H1 (cell line): ENCODE results near the gene TMEM156. TPM values are rescaled to one million over a fixed set of nuclear protein-coding genes. Genes with fewer than 3 reads are reported as not detected.

Experiments
- CTCF ChIA-PET: fragments of 300-600 bp; sonication (Branson Sonifier 250); formaldehyde crosslinking; loops from one replicate; lab custom pipeline; 2021; ENCODE audit not compliant: partially characterized antibody; lab: Charles Lee
- POLR2A ChIA-PET: fragments of 300-600 bp; sonication (Branson Sonifier 250); formaldehyde crosslinking; loops from one replicate; lab custom pipeline; 2021; ENCODE audit warnings: inconsistent platforms; ENCODE audit not compliant: partially characterized antibody; lab: Charles Lee
- DNase-seq, 2 experiments: peaks; one replicate each; pipeline versions ENCODE4 v3.0.0 to v3.0.0-alpha.2; 2010 to 2022; ENCODE audit warnings: low spot score in 2 of 2, low read depth in 1 of 2, mixed read lengths in 1 of 2
- FAIRE-seq: peaks from 2 replicates; lab custom pipeline; 2011; peaks lifted over from hg19 to GRCh38; lab: Jason Lieb, UNC
- H2AFZ ChIP-seq: 2 replicates; pipeline ENCODE4 v1.8.1; 2012; ENCODE audit warnings: low read length, inconsistent platforms
- H2AK5ac ChIP-seq: 2 replicates; pipeline ENCODE4 v1.6.1; 2013; ENCODE audit warnings: low read depth, low read length
- H2BK120ac ChIP-seq: replicated peaks from 2 replicates; pipeline ENCODE3; 2013; ENCODE audit warnings: low read depth, low read length, inconsistent platforms
- H2BK12ac ChIP-seq: 2 replicates; pipeline ENCODE4 v1.6.1; 2013; ENCODE audit warnings: low read depth, low read length
- H2BK15ac ChIP-seq: 2 replicates; pipeline ENCODE4 v1.6.1; 2013; ENCODE audit warnings: low read length
- H2BK20ac ChIP-seq: 2 replicates; pipeline ENCODE4 v1.6.1; 2013; ENCODE audit warnings: low read length
- H2BK5ac ChIP-seq: 2 replicates; pipeline ENCODE4 v1.6.1; 2013; ENCODE audit warnings: low read depth, low read length
- H3K14ac ChIP-seq: 2 replicates; pipeline ENCODE4 v1.6.1; 2013; ENCODE audit warnings: inconsistent platforms; ENCODE audit not compliant: insufficient read length
- H3K18ac ChIP-seq: 2 replicates; pipeline ENCODE4 v1.6.1; 2013; ENCODE audit warnings: low read length; ENCODE audit errors: extremely low read depth
- H3K23ac ChIP-seq: 2 replicates; pipeline ENCODE4 v1.6.1; 2013; ENCODE audit warnings: inconsistent platforms; ENCODE audit not compliant: insufficient read length
- H3K23me2 ChIP-seq: 2 replicates; pipeline ENCODE4 v1.6.1; 2013; ENCODE audit warnings: low read depth, low read length
- H3K27ac ChIP-seq: 2 replicates; pipeline ENCODE4 v1.6.1; 2011; ENCODE audit warnings: low read depth, low read length, inconsistent platforms
- H3K27me3 ChIP-seq, 4 experiments: replicated peaks in 1 of 4; 1 replicate in 1 of 4; 2 replicates in 3 of 4; pipeline versions ENCODE4 v1.6.1 to v1.8.1; 2011 to 2013; ENCODE audit warnings: low read length in 3 of 4, mild to moderate bottlenecking in 3 of 4, inconsistent platforms in 2 of 4, mixed read lengths in 2 of 4, moderate library complexity in 1 of 4; ENCODE audit not compliant: control insufficient read depth in 3 of 4, insufficient read depth in 3 of 4; ENCODE audit errors: extremely low read depth in 1 of 4
- H3K36me3 ChIP-seq, 4 experiments: 2 replicates each; pipeline versions ENCODE4 v1.6.1 to v1.8.1; 2011 to 2013; ENCODE audit warnings: mild to moderate bottlenecking in 4 of 4, low read length in 3 of 4, moderate library complexity in 2 of 4, control low read depth in 1 of 4, inconsistent platforms in 1 of 4; ENCODE audit not compliant: insufficient read depth in 4 of 4, control insufficient read depth in 2 of 4
- H3K4ac ChIP-seq: replicated peaks from 2 replicates; pipeline ENCODE3; 2013; ENCODE audit warnings: low read length, low read depth, mixed read lengths, inconsistent platforms; ENCODE audit not compliant: insufficient read length
- H3K4me1 ChIP-seq, 4 experiments: replicated peaks in 1 of 4; 1 replicate in 1 of 4; 2 replicates in 3 of 4; pipeline versions ENCODE4 v1.6.1 to v1.8.1; 2011 to 2013; ENCODE audit warnings: low read length in 3 of 4, inconsistent platforms in 2 of 4, mixed read lengths in 1 of 4; ENCODE audit not compliant: insufficient read depth in 4 of 4, control insufficient read depth in 3 of 4
- H3K4me2 ChIP-seq, 2 experiments: 2 replicates each; pipeline versions ENCODE4 v1.6.1 to v1.8.1; 2011 to 2013; ENCODE audit warnings: low read depth in 2 of 2, low read length in 2 of 2, control low read depth in 1 of 2, inconsistent platforms in 1 of 2, mild to moderate bottlenecking in 1 of 2; ENCODE audit not compliant: insufficient read depth in 1 of 2
- H3K4me3 ChIP-seq, 4 experiments: fragments of 200-600, 300-600 bp in 1 of 4; sonication (generic), shearing (Covaris generic), sonication (Bioruptor Twin) in 1 of 4; 2 replicates each; pipeline versions ENCODE4 v1.5.1 to v1.8.1; 2011 to 2016; ENCODE audit warnings: low read length in 4 of 4, low read depth in 3 of 4, control low read depth in 2 of 4, inconsistent platforms in 2 of 4, mild to moderate bottlenecking in 2 of 4, mixed read lengths in 1 of 4, moderate library complexity in 1 of 4; ENCODE audit not compliant: insufficient read depth in 2 of 4; ENCODE audit errors: extremely low read depth in 1 of 4
- H3K56ac ChIP-seq: replicated peaks from 2 replicates; pipeline ENCODE3; 2013; ENCODE audit warnings: low read depth, mild to moderate bottlenecking, mixed read lengths, low read length, inconsistent platforms; ENCODE audit not compliant: insufficient read length
- H3K79me1 ChIP-seq: 2 replicates; pipeline ENCODE4 v1.6.1; 2013; ENCODE audit warnings: low read depth, low read length, control low read depth
- H3K79me2 ChIP-seq, 2 experiments: 2 replicates each; pipeline versions ENCODE4 v1.6.1 to v1.8.1; 2012 to 2013; ENCODE audit warnings: low read length in 2 of 2, mild to moderate bottlenecking in 2 of 2, inconsistent platforms in 1 of 2; ENCODE audit not compliant: insufficient read depth in 2 of 2, control insufficient read depth in 1 of 2
- H3K9ac ChIP-seq, 4 experiments: replicated peaks in 1 of 4; 1 replicate in 1 of 4; 2 replicates in 3 of 4; pipeline versions ENCODE4 v1.6.1 to v1.8.1; 2011 to 2013; ENCODE audit warnings: low read depth in 3 of 4, low read length in 3 of 4, control low read depth in 2 of 4, mild to moderate bottlenecking in 2 of 4, moderate library complexity in 2 of 4, inconsistent platforms in 1 of 4; ENCODE audit errors: extremely low read depth in 1 of 4
- H3K9me3 ChIP-seq, 2 experiments: 2 replicates each; pipeline versions ENCODE4 v1.6.1 to v1.8.1; 2012 to 2013; ENCODE audit warnings: mild to moderate bottlenecking in 2 of 2, moderate library complexity in 2 of 2, control low read depth in 1 of 2, inconsistent platforms in 1 of 2, low read depth in 1 of 2, low read length in 1 of 2, mixed read lengths in 1 of 2; ENCODE audit not compliant: insufficient read depth in 2 of 2
- H4K20me1 ChIP-seq, 2 experiments: replicated peaks in 1 of 2; 2 replicates each; pipeline versions ENCODE3 to v1.8.1; 2011 to 2013; ENCODE audit warnings: inconsistent platforms in 2 of 2, low read length in 2 of 2, mild to moderate bottlenecking in 1 of 2; ENCODE audit not compliant: insufficient read depth in 2 of 2, control insufficient read depth in 1 of 2
- H4K5ac ChIP-seq: 2 replicates; pipeline ENCODE4 v1.6.1; 2013; ENCODE audit warnings: low read length, low read depth, mixed read lengths, inconsistent platforms; ENCODE audit not compliant: insufficient read length
- H4K8ac ChIP-seq: 2 replicates; pipeline ENCODE4 v1.8.0; 2013; ENCODE audit warnings: mild to moderate bottlenecking, moderate library complexity, low read length, inconsistent platforms; ENCODE audit not compliant: insufficient read depth; ENCODE audit errors: extremely low read depth
- H4K91ac ChIP-seq: replicated peaks from 2 replicates; pipeline ENCODE3; 2013; ENCODE audit warnings: low read length, mixed read lengths, inconsistent platforms; ENCODE audit not compliant: insufficient read length
- ASH2L ChIP-seq: fragments of 200-600, 300-600 bp; sonication (generic); IDR thresholded peaks from one replicate; pipeline ENCODE4 v1.7.1; 2017; ENCODE audit warnings: low read length
- CBX5 ChIP-seq: fragments of 300-800, 300-1000 bp; sonication (generic); IDR thresholded peaks from 2 replicates; pipeline ENCODE4 v1.7.1; 2016; ENCODE audit warnings: antibody characterized with exemption, low read length, low read depth
- CBX8 ChIP-seq: fragments of 300-800, 300-1000 bp; sonication (generic); IDR thresholded peaks from 2 replicates; pipeline ENCODE4 v1.7.1; 2016; ENCODE audit warnings: low read depth, low read length, borderline replicate concordance
- CREB1 ChIP-seq: IDR thresholded peaks from 2 replicates; pipeline ENCODE4 v1.6.1; 2012; ENCODE audit warnings: inconsistent platforms
- EGR1 ChIP-seq: IDR thresholded peaks from 2 replicates; pipeline ENCODE4 v1.6.1; 2011; ENCODE audit warnings: low read depth, low read length, borderline replicate concordance
- HDAC2 ChIP-seq, 2 experiments: fragments of 300-600 bp in 1 of 2; sonication (generic) in 1 of 2; IDR thresholded peaks; 2 replicates each; pipeline ENCODE4 v1.6.1; 2011 to 2012; ENCODE audit warnings: low read depth in 2 of 2, low read length in 2 of 2, mild to moderate bottlenecking in 2 of 2, moderate library complexity in 2 of 2, borderline replicate concordance in 1 of 2, inconsistent platforms in 1 of 2
- JUN ChIP-seq: IDR thresholded peaks from 2 replicates; pipeline ENCODE4 v1.6.1; 2011; ENCODE audit warnings: low read depth, mild to moderate bottlenecking, improper control_type of control experiment, low read length
- KDM1A ChIP-seq: fragments of 200-600, 300-600 bp; sonication (generic); IDR thresholded peaks from 2 replicates; pipeline ENCODE4 v1.7.1; 2016; ENCODE audit warnings: mild to moderate bottlenecking, low read length, borderline replicate concordance
- MAFK ChIP-seq: IDR thresholded peaks from 2 replicates; pipeline ENCODE4 v1.6.1; 2012; ENCODE audit warnings: low read depth, mild to moderate bottlenecking, improper control_type of control experiment, low read length
- RBBP5 ChIP-seq: IDR thresholded peaks from 2 replicates; pipeline ENCODE4 v1.7.1; 2012; ENCODE audit warnings: low read depth, mild to moderate bottlenecking, inconsistent platforms, low read length, moderate library complexity, borderline replicate concordance
- SIX5 ChIP-seq: IDR thresholded peaks from 2 replicates; pipeline ENCODE4 v1.6.1; 2011; ENCODE audit warnings: mild to moderate bottlenecking, low read depth, low read length
- TBP ChIP-seq: IDR thresholded peaks from 2 replicates; pipeline ENCODE4 v1.6.1; 2011; ENCODE audit warnings: low read depth, low read length, improper control_type of control experiment
- WGBS, 2 experiments: shearing (Covaris generic) in 1 of 2; methylation state at CpG; one replicate each; pipeline versions ENCODE4 v1.1.6 to v1.1.7; 2013 to 2015; ENCODE audit warnings: low lambda C conversion rate in 2 of 2, mixed read lengths in 2 of 2, inconsistent platforms in 1 of 2, low coverage in 1 of 2, missing lambda C conversion rate in 1 of 2; ENCODE audit not compliant: insufficient replicate concordance in 2 of 2, insufficient coverage in 1 of 2, insufficient read length in 1 of 2; ENCODE audit errors: extremely low coverage in 1 of 2, missing lambda C conversion rate in 1 of 2; 5-methylcytosine and 5-hydroxymethylcytosine counted together
- polyA plus RNA-seq, 7 experiments: library from polyadenylated mRNA; depleted of rRNA in 3 of 7; stranded (reverse) in 5 of 7; unstranded in 2 of 7; fragments of >200 nt in 5 of 7; fragments of 200-250 nt in 2 of 7; gene quantifications; 1 replicate in 5 of 7; 2 replicates in 1 of 7; 4 replicates in 1 of 7; pipeline versions ENCODE4 v1.2.1 to v1.2.3, GENCODE V29; 2011 to 2013; ENCODE audit warnings: missing spikeins in 2 of 7, mixed read lengths in 2 of 7
- total RNA-seq: library from RNA; stranded (reverse); fragmentation: NEBNext Ultra II Directional; extraction: Animal tissue kit (Norgen Biotek cat#: 25700); gene quantifications from 2 replicates; pipeline ENCODE4 v1.2.1, GENCODE V29; 2021
- TF ChIP-seq, protein P1 (sequence below): IDR thresholded peaks from 2 replicates; pipeline ENCODE4 v1.6.1; 2012; ENCODE audit warnings: inconsistent platforms

The TMEM156 gene
- total and polyA plus RNA-seq, 2 of the 8 experiments (the other 6 are each of a cell fraction or from before 2014, with no cell fraction given) = not detected

DNA sequence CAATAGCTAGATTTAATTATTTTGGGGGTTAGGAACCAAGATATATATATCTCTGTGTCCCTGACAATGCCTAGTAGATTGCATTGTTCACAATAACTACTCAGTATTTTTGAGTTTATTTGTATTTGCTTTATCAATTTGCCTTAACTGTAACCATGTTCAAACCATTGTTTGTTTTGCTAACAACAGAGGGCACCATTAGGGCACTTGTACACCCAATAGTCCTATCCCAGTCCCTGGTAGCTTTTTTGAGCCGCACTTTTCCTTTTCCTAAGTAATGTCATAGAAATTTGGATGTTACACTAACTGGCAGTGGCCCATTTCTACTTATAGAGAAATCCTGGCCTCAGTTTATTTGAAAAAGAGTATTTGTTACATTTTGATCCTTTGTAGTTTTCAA, 29.2 kb upstream of the TMEM156 start:
- WGBS, 2 experiments = 62% methylated on average over 1 of the region's 1 CpG; no CpG with 5 or more reads in 1 of the 2 experiments
- Histone ChIP-seq H3K18ac (no peak overlapping the region), H4K20me1 (peaks cover 0 to 2% of the 10 kb centered on the region in 2 experiments), H2BK20ac (no peak overlapping the region), H2AK5ac (no peak overlapping the region), H3K4me2 (0 out of 4 replicates have a peak overlapping the region, but pooled peaks of 1 of the 2 experiments have one; percentile 73), H3K23ac (no peak overlapping the region), H2AFZ (no peak overlapping the region), H3K56ac (no peak overlapping the region), H2BK120ac (no peak overlapping the region), H3K4ac (no peak overlapping the region), H3K27ac (no peak overlapping the region), H4K91ac (no peak overlapping the region), H2BK5ac (no peak overlapping the region), H3K9me3 (no peaks in the 10 kb centered on the region), H3K79me2 (peaks cover 0 to 9% of the 10 kb centered on the region in 2 experiments; a peak in 1 of 4 replicates), H2BK15ac (no peak overlapping the region), H2BK12ac (no peak overlapping the region), H3K4me3 (peak overlapping the region in 1 of 4 experiments; percentile 46; a peak in 1 of 8 replicates), H3K14ac (no peak overlapping the region), H4K5ac (no peak overlapping the region), H3K4me1 (peaks cover 2 to 6% (median 6%) of the 10 kb centered on the region in 4 experiments; a peak in 3 of 7 replicates), H3K36me3 (no peaks in the 10 kb centered on the region), H3K9ac (no peak overlapping the region), H3K23me2 (no peaks in the 10 kb centered on the region), H4K8ac (no peak overlapping the region), H3K27me3 (no peaks in the 10 kb centered on the region), H3K79me1 (no peaks in the 10 kb centered on the region)
- no peak for DNase-seq
- no peak for FAIRE-seq
- ChIA-PET CTCF (interaction anchor here (1.1 kb wide), 1 partner anchor 20 kb away, joined by 4 read pairs; no protein-coding TSS in a partner anchor), POLR2A (interaction anchor here (1.9 kb wide), 1 partner anchor 10 kb away, joined by 6 read pairs; no protein-coding TSS in a partner anchor)
- TF ChIP-seq, protein P1, sequence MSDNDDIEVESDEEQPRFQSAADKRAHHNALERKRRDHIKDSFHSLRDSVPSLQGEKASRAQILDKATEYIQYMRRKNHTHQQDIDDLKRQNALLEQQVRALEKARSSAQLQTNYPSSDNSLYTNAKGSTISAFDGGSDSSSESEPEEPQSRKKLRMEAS = no peak
- TF ChIP-seq SIX5 = no peak
- TF ChIP-seq CBX8 = no peak
- no peak for TF ChIP-seq CBX5
- TF ChIP-seq TBP = no peak
- no peak for TF ChIP-seq KDM1A
- no peak for TF ChIP-seq HDAC2 (IDR thresholded peaks at IDR 0.05; ENCODE audit: borderline replicate concordance in 1 of 2, low read depth in 2 of 2, low read length in 2 of 2)
- TF ChIP-seq CREB1 = no peak
- TF ChIP-seq MAFK = no peak
- no peak for TF ChIP-seq RBBP5
- no peak for TF ChIP-seq ASH2L
- no peak for TF ChIP-seq JUN
- no peak for TF ChIP-seq EGR1
